CD14-positive monocyte (primary cell): ENCODE results near the gene IGSF22. TPM values are rescaled to one million over a fixed set of nuclear protein-coding genes. Genes with fewer than 3 reads are reported as not detected.
A peak's percentile ranks its signal among the peaks of the same experiment; 100 is the strongest.

ENCODE experiments used
- DNase-seq, 3 donors: peaks; one replicate each; pipeline ENCODE4 v3.0.0-alpha.2; 2011 to 2022
- H2AFZ ChIP-seq: 2 replicates; pipeline ENCODE4 v1.6.0; 2012; ENCODE audit warnings: mild to moderate bottlenecking, low read depth, low read length, inconsistent platforms; ENCODE audit not compliant: insufficient read depth, poor library complexity, severe bottlenecking
- H3K27ac ChIP-seq, 2 donors: 1 replicate in 1 of 2; 2 replicates in 1 of 2; pipeline ENCODE4 v1.5.1; 2012 to 2013; ENCODE audit warnings: low read length in 2 of 2, control low read depth in 1 of 2, inconsistent platforms in 1 of 2, low read depth in 1 of 2, mild to moderate bottlenecking in 1 of 2
- H3K27me3 ChIP-seq, 2 donors: one replicate each; pipeline versions ENCODE4 v1.6.0 to v1.6.1; 2011 to 2013; ENCODE audit warnings: low read length in 2 of 2; ENCODE audit not compliant: control insufficient read depth in 2 of 2, insufficient read depth in 2 of 2
- H3K36me3 ChIP-seq, 2 donors: replicated peaks in 1 of 2; 1 replicate in 1 of 2; 2 replicates in 1 of 2; pipeline versions ENCODE4 v1.5.1 to v1.6.1; 2012 to 2013; ENCODE audit warnings: low read length in 2 of 2, control low read depth in 1 of 2, inconsistent platforms in 1 of 2, mild to moderate bottlenecking in 1 of 2; ENCODE audit not compliant: insufficient read depth in 2 of 2, control insufficient read depth in 1 of 2
- H3K4me1 ChIP-seq, 2 donors: 1 replicate in 1 of 2; 2 replicates in 1 of 2; pipeline versions ENCODE4 v1.5.1 to v1.6.1; 2012 to 2013; ENCODE audit warnings: low read length in 2 of 2, control low read depth in 1 of 2, inconsistent platforms in 1 of 2, mild to moderate bottlenecking in 1 of 2, moderate library complexity in 1 of 2; ENCODE audit not compliant: insufficient read depth in 2 of 2, control insufficient read depth in 1 of 2
- H3K4me2 ChIP-seq: replicated peaks from 2 replicates; pipeline ENCODE3; 2012; ENCODE audit warnings: low read length, moderate library complexity, mild to moderate bottlenecking; ENCODE audit not compliant: poor library complexity, severe bottlenecking; ENCODE audit errors: extremely low read depth
- H3K4me3 ChIP-seq, 3 experiments: fragments of 200-600 bp in 1 of 3; sonication (generic) in 1 of 3; replicated peaks in 1 of 3; 1 replicate in 2 of 3; 2 replicates in 1 of 3; pipeline ENCODE4 v1.5.1; 2011 to 2013; ENCODE audit warnings: low read length in 3 of 3, mild to moderate bottlenecking in 3 of 3, control low read depth in 2 of 3, low read depth in 2 of 3, inconsistent platforms in 1 of 3, moderate library complexity in 1 of 3
- H3K79me2 ChIP-seq: 2 replicates; pipeline ENCODE4 v1.6.0; 2012; ENCODE audit warnings: mild to moderate bottlenecking, control low read depth, inconsistent platforms, low read length, moderate library complexity; ENCODE audit not compliant: insufficient read depth
- H3K9ac ChIP-seq: 2 replicates; pipeline ENCODE4 v1.6.0; 2017; ENCODE audit warnings: low read length, mild to moderate bottlenecking; ENCODE audit not compliant: insufficient read depth, poor library complexity, severe bottlenecking
- H3K9me3 ChIP-seq, 2 donors: replicated peaks in 1 of 2; 1 replicate in 1 of 2; 2 replicates in 1 of 2; pipeline versions ENCODE4 v1.5.1 to v1.6.1; 2012 to 2013; ENCODE audit warnings: low read length in 2 of 2, control low read depth in 1 of 2; ENCODE audit not compliant: control insufficient read depth in 1 of 2, insufficient read depth in 1 of 2
- H4K20me1 ChIP-seq: 2 replicates; pipeline ENCODE4 v1.6.0; 2012; ENCODE audit warnings: mild to moderate bottlenecking, low read length, control low read depth, moderate library complexity; ENCODE audit not compliant: insufficient read depth
- H3K27ac Mint-ChIP-seq, 7 donors: one replicate each; pipeline ENCODE4 v1.8.0; 2020; ENCODE audit warnings: mild to moderate bottlenecking in 7 of 7, mixed read lengths in 7 of 7, moderate library complexity in 6 of 7, inconsistent platforms in 2 of 7
- H3K27me3 Mint-ChIP-seq, 3 donors: one replicate each; pipeline ENCODE4 v1.8.0; 2021 to 2022; ENCODE audit warnings: low read depth in 3 of 3, mild to moderate bottlenecking in 3 of 3, mixed read lengths in 3 of 3, moderate library complexity in 3 of 3, inconsistent platforms in 1 of 3
- H3K36me3 Mint-ChIP-seq, 2 donors: one replicate each; pipeline ENCODE4 v1.8.0; 2020; ENCODE audit warnings: mixed read lengths in 2 of 2, inconsistent platforms in 1 of 2, mild to moderate bottlenecking in 1 of 2
- H3K4me1 Mint-ChIP-seq: one replicate; pipeline ENCODE4 v1.8.0; 2020; ENCODE audit warnings: mild to moderate bottlenecking, mixed read lengths
- H3K4me3 Mint-ChIP-seq, 2 donors: one replicate each; pipeline ENCODE4 v1.8.0; 2020; ENCODE audit warnings: mild to moderate bottlenecking in 2 of 2, mixed read lengths in 2 of 2, moderate library complexity in 1 of 2
- H3K9me3 Mint-ChIP-seq, 7 donors: one replicate each; pipeline ENCODE4 v1.8.0; 2020 to 2022; ENCODE audit warnings: mixed read lengths in 7 of 7, mild to moderate bottlenecking in 6 of 7, moderate library complexity in 6 of 7, inconsistent platforms in 2 of 7
- CTCF ChIP-seq: fragments of 200-600 bp; IDR thresholded peaks from one replicate; pipeline ENCODE4 v1.8.0; 2022; ENCODE audit warnings: antibody characterized with exemption, mild to moderate bottlenecking
- WGBS: methylation state at CpG from one replicate; pipeline ENCODE4 v1.1.5; 2013; ENCODE audit warnings: missing lambda C conversion rate; ENCODE audit not compliant: insufficient coverage; 5-methylcytosine and 5-hydroxymethylcytosine counted together
- intact Hi-C, 2 donors: fragments of 100-400 bp; cut with micrococcal nuclease; formaldehyde crosslinking; loops; one replicate each; pipeline versions ENCODE4 v1.15.0 to v1.15.1; 2023
- polyA plus RNA-seq, 3 donors: library from polyadenylated mRNA; depleted of rRNA in 1 of 3; unstranded in 2 of 3; stranded (reverse) in 1 of 3; fragments of 300-500 nt in 2 of 3; fragments of >200 nt in 1 of 3; fragmentation: Illumina TruSeq in 2 of 3; gene quantifications; 1 replicate in 2 of 3; 2 replicates in 1 of 3; pipeline ENCODE4 v1.2.3, GENCODE V29; 2012 to 2021

Gene IGSF22
- polyA plus RNA-seq, 3 donors, result not detected

- H3K27me3 Mint-ChIP-seq, result peaks cover 0 to 4% (median 0%) of the 10 kb centered on the region in 3 donors
- Histone ChIP-seq H3K36me3 (no peaks in the 10 kb centered on the region), H3K79me2 (no peaks in the 10 kb centered on the region), H2AFZ (no peak overlapping the region), H3K27ac (no peak overlapping the region), H3K4me2 (no peak overlapping the region), H4K20me1 (no peaks in the 10 kb centered on the region), H3K9me3 (no peaks in the 10 kb centered on the region), H3K27me3 (no peaks in the 10 kb centered on the region), H3K4me1 (no peaks in the 10 kb centered on the region), H3K4me3 (no peak overlapping the region), H3K9ac (no peak overlapping the region)
- no peak for TF ChIP-seq CTCF
- no peak for DNase-seq
- intact Hi-C loops, result no loop called here
- H3K9me3 Mint-ChIP-seq, result no peaks in the 10 kb centered on the region
- no peak overlapping the region for H3K27ac Mint-ChIP-seq
- H3K36me3 Mint-ChIP-seq, result no peaks in the 10 kb centered on the region
- WGBS, result 97% methylated on average over 11 of the region's 16 CpGs
- H3K4me3 Mint-ChIP-seq, result peak overlapping the region in 1 of 2 donors; percentile 9
- peaks cover 4% of the 10 kb centered on the region for H3K4me1 Mint-ChIP-seq
Measured at GRCh38 chr11:18729426-18729825, 3.4 kb upstream of the IGSF22 start.

- no peaks in the 10 kb centered on the region for H4K20me1 ChIP-seq
- H3K27me3 Mint-ChIP-seq, result peaks cover 0 to 4% (median 0%) of the 10 kb centered on the region in 3 donors
- H3K36me3 ChIP-seq, result no peaks in the 10 kb centered on the region
- no peak overlapping the region for H3K27ac Mint-ChIP-seq
- H3K27me3 ChIP-seq, result no peaks in the 10 kb centered on the region
- no peaks in the 10 kb centered on the region for H3K79me2 ChIP-seq
- no peak for DNase-seq
- no peaks in the 10 kb centered on the region for H3K9me3 ChIP-seq
- 93% methylated on average over 6 of the region's 13 CpGs for whole genome bisulfite sequencing
- H3K4me2 ChIP-seq, result no peak overlapping the region
- no peak overlapping the region for H3K4me3 ChIP-seq
- H3K9me3 Mint-ChIP-seq, result no peaks in the 10 kb centered on the region
- H3K4me3 Mint-ChIP-seq, result no peak overlapping the region
- H3K36me3 Mint-ChIP-seq, result no peaks in the 10 kb centered on the region
- H3K4me1 ChIP-seq, result no peaks in the 10 kb centered on the region
- no peak overlapping the region for H3K27ac ChIP-seq
- H2AFZ ChIP-seq, result no peak overlapping the region
- intact Hi-C loops, result no loop called here
- H3K4me1 Mint-ChIP-seq, result peaks cover 4% of the 10 kb centered on the region
- no peak overlapping the region for H3K9ac ChIP-seq
- no peak for TF ChIP-seq CTCF
Measured at GRCh38 chr11:18728658-18729057, 2.7 kb upstream of the IGSF22 start.
